Stimulated activated effector memory CD8-positive, alpha-beta T cell treated with anti-CD3 and anti-CD28 coated beads, Interleukin-12 subunit alpha, Interleukin-12 subunit beta, amount 100 ng/mL, for 72 hours (primary cell): ENCODE data around the gene ATP10D.
"Not testable (repeated sequence)": the region's sequence is repeated elsewhere in the genome, so short reads cannot be mapped to it uniquely, and the experiment has no call there.

ENCODE experiments used
- ATAC-seq: fragments of 150-1000 bp; cut with Tn5 transposase; 2 replicates; pipeline ENCODE4 v1.10.0; 2021
- DNase-seq, 2 donors: peaks; one replicate each; pipeline ENCODE4 v3.0.0; 2021 to 2022; ENCODE audit warnings: low spot score in 2 of 2
- H3K27ac Mint-ChIP-seq: one replicate; pipeline ENCODE4 v1.8.0; 2022; ENCODE audit warnings: mild to moderate bottlenecking, mixed read lengths
- H3K36me3 Mint-ChIP-seq: one replicate; pipeline ENCODE4 v1.8.0; 2022; ENCODE audit warnings: mild to moderate bottlenecking, mixed read lengths
- H3K4me1 Mint-ChIP-seq: one replicate; pipeline ENCODE4 v1.8.0; 2022; ENCODE audit warnings: mixed read lengths
- H3K4me3 Mint-ChIP-seq: one replicate; pipeline ENCODE4 v1.8.0; 2022; ENCODE audit warnings: mild to moderate bottlenecking, mixed read lengths
- H3K9me3 Mint-ChIP-seq: one replicate; pipeline ENCODE4 v1.8.0; 2022; ENCODE audit warnings: mixed read lengths

Gene ATP10D

DNA sequence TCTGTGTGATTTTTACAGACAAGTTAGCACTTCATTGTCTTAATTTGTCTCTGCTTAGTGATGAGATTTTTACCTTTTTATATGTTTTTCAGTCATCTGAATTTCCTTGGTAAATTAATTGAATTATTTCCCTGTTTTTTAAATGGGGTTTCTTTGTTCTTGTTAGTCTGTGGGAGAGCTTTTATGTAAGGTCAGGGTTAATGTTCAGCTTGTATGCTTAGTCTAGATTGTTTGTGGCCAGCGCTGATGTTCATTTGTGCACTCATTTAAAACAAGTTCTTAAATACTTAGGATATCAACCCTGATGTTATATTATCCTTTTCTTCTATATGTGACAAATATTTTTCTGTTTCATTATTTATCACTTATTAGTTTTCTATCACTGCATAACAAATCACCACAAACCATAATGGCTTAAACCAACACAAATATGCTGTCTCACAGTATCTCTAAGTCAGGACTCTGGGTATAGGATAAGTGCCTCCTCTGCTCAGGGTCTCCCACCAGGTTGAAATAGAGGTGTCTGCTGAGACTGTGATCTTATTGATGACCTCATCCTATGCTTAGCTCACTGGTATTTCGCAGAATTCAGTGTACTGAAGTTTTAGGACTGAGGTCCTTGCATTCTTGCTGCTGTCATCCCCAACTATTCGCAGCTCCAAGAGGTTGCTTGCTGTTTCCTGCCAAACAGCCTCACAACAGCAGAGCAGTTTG lies 53.2 kb downstream of the ATP10D start:
- H3K27ac Mint-ChIP-seq: no peak overlapping the region
- H3K36me3 Mint-ChIP-seq: no peaks in the 10 kb centered on the region
- H3K4me1 Mint-ChIP-seq: peaks cover 13% of the 10 kb centered on the region
- H3K4me3 Mint-ChIP-seq: no peak overlapping the region
- no peaks in the 10 kb centered on the region for H3K9me3 Mint-ChIP-seq
- ATAC-seq: no peak
- no peak for DNase-seq

DNA sequence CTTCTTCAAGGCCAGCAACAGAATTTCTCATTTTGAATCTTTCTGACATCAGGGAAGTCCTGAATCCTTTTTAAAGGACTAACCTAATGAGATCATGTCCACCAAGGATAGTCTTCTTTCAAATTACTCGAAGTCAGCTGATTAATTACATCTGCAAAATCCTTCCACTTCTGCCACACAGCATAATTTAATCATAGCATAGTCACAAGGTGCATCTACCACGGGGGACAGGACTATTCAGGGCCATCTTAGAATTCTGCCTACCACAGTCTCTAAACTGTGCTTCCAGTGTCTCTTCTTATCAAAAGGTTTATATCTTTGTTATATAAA lies 53.7 kb downstream of the ATP10D start:
- Mint-ChIP-seq H3K4me3 (no peak overlapping the region), H3K9me3 (no peaks in the 10 kb centered on the region), H3K36me3 (no peaks in the 10 kb centered on the region), H3K27ac (no peak overlapping the region), H3K4me1 (peaks cover 9% of the 10 kb centered on the region)
- no peak for ATAC-seq
- DNase-seq: no peak

DNA sequence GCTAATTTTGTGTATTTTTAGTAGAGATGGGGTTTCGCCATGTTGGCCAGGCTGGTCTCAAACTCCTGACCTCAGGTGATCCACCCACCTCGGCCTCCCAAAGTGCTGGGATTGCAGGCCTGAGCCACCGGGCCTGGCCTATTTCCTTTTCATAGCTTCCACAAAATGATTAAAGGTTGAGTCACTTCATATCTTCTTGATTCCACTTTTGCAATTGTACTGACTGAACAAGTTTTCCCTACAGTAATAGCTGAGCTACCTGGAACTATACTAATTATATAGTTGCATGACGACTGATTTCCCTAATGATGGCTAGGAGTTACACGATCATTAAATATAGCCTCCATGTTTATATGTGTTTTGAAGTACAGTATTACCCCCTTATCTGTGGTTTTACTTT lies 57.6 kb downstream of the ATP10D start:
- H3K36me3 Mint-ChIP-seq, H3K27ac Mint-ChIP-seq, H3K9me3 Mint-ChIP-seq, ATAC-seq, DNase-seq, H3K4me3 Mint-ChIP-seq, H3K4me1 Mint-ChIP-seq: not testable (repeated sequence)

DNA sequence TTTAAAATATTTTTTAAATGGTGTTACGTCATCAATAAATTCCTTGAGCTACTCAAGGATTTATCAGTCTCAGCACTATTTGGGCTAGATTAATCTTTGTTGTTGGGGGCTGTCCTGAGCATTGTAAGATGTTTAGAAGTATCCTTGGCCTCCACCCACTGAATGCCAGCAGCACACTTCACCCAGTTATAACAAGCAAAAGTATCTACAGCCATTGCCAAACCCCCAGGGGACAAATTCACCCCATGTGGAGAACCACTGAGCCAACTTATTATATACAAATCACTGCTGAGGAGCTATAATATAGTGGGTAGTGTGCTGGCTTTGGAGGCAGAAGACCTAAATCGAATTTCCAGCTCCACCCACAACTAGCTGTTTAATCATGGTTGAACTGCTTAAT lies 58.3 kb downstream of the ATP10D start:
- Mint-ChIP-seq H3K27ac (no peak overlapping the region), H3K36me3 (no peaks in the 10 kb centered on the region), H3K9me3 (no peaks in the 10 kb centered on the region), H3K4me3 (no peak overlapping the region), H3K4me1 (no peaks in the 10 kb centered on the region)
- DNase-seq (no peak), ATAC-seq (no peak)

GRCh38 chr4:47550357-47550756 lies 65.3 kb downstream of the ATP10D start:
- H3K36me3 Mint-ChIP-seq, DNase-seq, H3K9me3 Mint-ChIP-seq, H3K27ac Mint-ChIP-seq, H3K4me3 Mint-ChIP-seq, ATAC-seq, H3K4me1 Mint-ChIP-seq: not testable (repeated sequence)

GRCh38 chr4:47550899-47551548 lies 65.9 kb downstream of the ATP10D start:
- Mint-ChIP-seq H3K4me3 (no peak overlapping the region), H3K4me1 (no peaks in the 10 kb centered on the region), H3K36me3 (no peaks in the 10 kb centered on the region), H3K9me3 (peaks cover 5% of the 10 kb centered on the region), H3K27ac (no peak overlapping the region)
- no peak for DNase-seq
- ATAC-seq: no peak

DNA sequence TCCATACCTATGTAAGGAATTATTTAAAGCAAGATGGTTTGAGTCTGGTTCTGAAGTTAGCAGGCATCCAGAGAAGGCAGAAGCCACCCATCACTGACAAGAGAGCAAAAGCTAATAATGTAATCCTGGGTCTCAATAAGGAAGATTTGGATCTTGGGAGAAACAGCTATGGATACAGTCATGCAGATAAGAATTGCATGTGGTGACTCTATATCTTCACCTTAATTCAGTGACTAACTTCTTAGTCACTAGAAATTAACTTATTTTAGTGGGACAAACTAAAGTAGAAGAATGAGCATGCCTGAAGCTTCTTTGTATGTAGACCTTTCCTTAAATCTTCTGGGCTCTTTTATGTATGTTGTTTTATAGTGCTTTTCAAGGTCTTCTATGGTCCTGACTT lies 66.6 kb downstream of the ATP10D start:
- H3K27ac Mint-ChIP-seq: no peak overlapping the region
- no peak for DNase-seq
- no peak for ATAC-seq
- no peak overlapping the region for H3K4me3 Mint-ChIP-seq
- H3K4me1 Mint-ChIP-seq: no peaks in the 10 kb centered on the region
- no peaks in the 10 kb centered on the region for H3K36me3 Mint-ChIP-seq
- peaks cover 5% of the 10 kb centered on the region for H3K9me3 Mint-ChIP-seq

DNA sequence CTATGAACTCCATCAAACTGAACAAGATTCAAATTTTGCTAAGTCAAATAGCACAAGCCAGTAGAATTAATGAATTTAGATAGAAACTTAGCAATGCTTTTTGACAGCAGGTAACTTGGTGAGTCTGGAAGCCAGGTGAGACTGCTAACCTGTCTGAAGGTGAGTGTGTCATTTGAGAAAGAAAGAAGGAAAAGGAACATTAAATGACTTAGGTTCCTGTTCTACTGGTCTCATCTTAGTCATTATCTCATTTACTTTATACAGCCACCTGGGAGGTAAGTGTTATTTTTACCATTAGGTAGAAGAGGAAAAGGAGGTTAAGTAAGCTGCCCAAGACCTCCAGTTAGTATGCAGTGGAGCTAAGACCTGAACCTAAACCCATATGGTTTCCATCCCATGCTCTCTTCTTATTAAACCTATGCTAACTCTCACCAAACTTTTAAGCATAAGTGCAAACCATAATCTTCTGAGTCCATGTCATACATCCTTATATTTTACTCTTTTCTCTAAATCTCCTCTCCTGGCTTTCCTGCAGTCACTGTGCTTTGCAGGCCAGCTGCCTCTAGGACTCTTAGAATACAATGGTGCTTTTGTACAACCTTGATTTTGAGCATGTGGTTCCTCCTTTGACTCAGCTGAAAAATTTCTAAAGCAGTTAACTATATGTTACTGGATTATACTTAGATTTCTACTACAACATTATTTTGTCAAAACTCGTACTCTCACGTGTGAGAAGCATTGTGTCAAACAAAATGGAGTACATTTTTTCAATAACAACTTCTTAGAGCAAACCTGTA lies 68.5 kb downstream of the ATP10D start:
- H3K4me1 Mint-ChIP-seq: no peaks in the 10 kb centered on the region
- H3K4me3 Mint-ChIP-seq: no peak overlapping the region
- no peaks in the 10 kb centered on the region for H3K36me3 Mint-ChIP-seq
- peaks cover 5% of the 10 kb centered on the region for H3K9me3 Mint-ChIP-seq
- no peak for ATAC-seq
- no peak overlapping the region for H3K27ac Mint-ChIP-seq
- DNase-seq: no peak

DNA sequence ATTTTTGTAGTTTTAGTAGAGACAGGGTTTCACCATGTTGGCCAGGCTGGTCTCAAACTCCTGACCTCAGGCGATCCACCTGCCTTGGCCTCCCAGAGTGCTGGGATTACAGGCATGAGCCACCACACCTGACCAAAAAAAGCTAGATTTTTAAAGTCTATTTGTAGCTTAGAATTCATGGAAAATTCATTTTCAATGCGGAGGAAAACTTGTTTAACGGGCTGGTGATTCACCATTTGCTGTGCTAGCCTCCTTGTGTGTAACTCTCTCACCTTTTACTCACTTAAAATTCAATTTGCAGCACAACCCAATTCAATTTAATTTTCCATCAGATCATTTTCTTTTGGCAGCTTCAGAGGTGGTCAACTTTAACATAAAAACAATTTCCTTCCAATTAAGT lies 70.8 kb downstream of the ATP10D start:
- not testable (repeated sequence) for H3K9me3 Mint-ChIP-seq, H3K27ac Mint-ChIP-seq, DNase-seq, ATAC-seq, H3K4me1 Mint-ChIP-seq, H3K4me3 Mint-ChIP-seq, H3K36me3 Mint-ChIP-seq

GRCh38 chr4:47557255-47557654 lies 72.2 kb downstream of the ATP10D start:
- Mint-ChIP-seq H3K4me3 (no peak overlapping the region), H3K36me3 (no peaks in the 10 kb centered on the region), H3K27ac (no peak overlapping the region), H3K4me1 (no peaks in the 10 kb centered on the region), H3K9me3 (no peaks in the 10 kb centered on the region)
- DNase-seq: no peak
- ATAC-seq: no peak

GRCh38 chr4:47560682-47561081 lies 75.6 kb downstream of the ATP10D start:
- Mint-ChIP-seq H3K4me3 (no peak overlapping the region), H3K9me3 (no peaks in the 10 kb centered on the region), H3K36me3 (no peaks in the 10 kb centered on the region), H3K4me1 (no peaks in the 10 kb centered on the region), H3K27ac (no peak overlapping the region)
- no peak for ATAC-seq
- no peak for DNase-seq

- DNase-seq: no peak
- Mint-ChIP-seq H3K4me3 (no peak overlapping the region), H3K27ac (no peak overlapping the region), H3K36me3 (no peaks in the 10 kb centered on the region), H3K9me3 (no peaks in the 10 kb centered on the region), H3K4me1 (no peaks in the 10 kb centered on the region)
- ATAC-seq: no peak
Measured at GRCh38 chr4:47561331-47561730, 76.3 kb downstream of the ATP10D start.

DNA sequence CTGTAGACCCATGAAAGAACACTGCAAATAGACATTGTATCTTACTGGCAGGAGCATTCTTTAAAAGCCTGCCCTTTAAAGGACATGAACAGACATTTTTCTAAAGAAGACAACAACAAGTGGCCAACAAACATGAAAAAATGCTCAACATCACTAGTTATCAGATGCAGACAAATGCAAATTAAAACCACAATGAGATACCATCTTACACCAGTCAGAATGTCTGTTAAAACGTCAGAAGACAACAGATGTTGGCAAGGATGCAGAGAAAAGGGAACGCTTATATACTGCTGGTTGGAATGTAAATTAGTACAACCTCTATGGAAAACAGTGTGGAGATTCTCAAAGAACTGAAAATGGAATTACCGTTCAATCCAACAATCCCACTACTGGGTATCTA lies 77.2 kb downstream of the ATP10D start:
- H3K4me3 Mint-ChIP-seq: no peak overlapping the region
- no peak overlapping the region for H3K27ac Mint-ChIP-seq
- no peaks in the 10 kb centered on the region for H3K4me1 Mint-ChIP-seq
- no peak for DNase-seq
- no peak for ATAC-seq
- no peaks in the 10 kb centered on the region for H3K36me3 Mint-ChIP-seq
- no peaks in the 10 kb centered on the region for H3K9me3 Mint-ChIP-seq

- H3K9me3 Mint-ChIP-seq: no peaks in the 10 kb centered on the region
- peaks cover 3% of the 10 kb centered on the region for H3K36me3 Mint-ChIP-seq
- H3K4me3 Mint-ChIP-seq: no peak overlapping the region
- H3K27ac Mint-ChIP-seq: no peak overlapping the region
- H3K4me1 Mint-ChIP-seq: no peaks in the 10 kb centered on the region
- ATAC-seq: no peak
- DNase-seq: no peak
Measured at GRCh38 chr4:47566566-47566965, 81.5 kb downstream of the ATP10D start.

- no peak for DNase-seq
- H3K4me1 Mint-ChIP-seq: no peaks in the 10 kb centered on the region
- peaks cover 6% of the 10 kb centered on the region for H3K36me3 Mint-ChIP-seq
- no peak for ATAC-seq
- H3K27ac Mint-ChIP-seq: no peak overlapping the region
- H3K9me3 Mint-ChIP-seq: no peaks in the 10 kb centered on the region
- H3K4me3 Mint-ChIP-seq: no peak overlapping the region
Measured at GRCh38 chr4:47566969-47567368, 81.9 kb downstream of the ATP10D start.

DNA sequence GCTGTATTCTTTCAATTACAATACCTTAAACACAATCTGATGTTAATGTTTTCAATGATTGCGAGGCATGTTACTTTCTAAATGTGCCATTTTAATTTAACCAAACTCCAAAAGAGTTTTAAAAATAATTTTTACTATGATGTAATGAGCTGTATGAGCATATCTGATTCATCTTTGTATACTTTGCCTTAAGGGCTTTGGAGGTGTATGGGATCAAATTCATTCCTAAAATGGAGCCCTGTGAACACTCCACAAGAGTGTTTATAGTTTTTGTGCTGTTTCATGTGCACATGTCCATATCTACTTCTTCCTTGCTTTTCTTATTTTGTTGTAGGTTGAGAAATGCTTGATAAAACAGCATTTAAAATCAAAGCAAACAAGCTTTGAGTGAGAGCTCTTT lies 82.4 kb downstream of the ATP10D start:
- no peak for ATAC-seq
- no peak for DNase-seq
- Mint-ChIP-seq H3K27ac (no peak overlapping the region), H3K36me3 (peaks cover 6% of the 10 kb centered on the region), H3K9me3 (no peaks in the 10 kb centered on the region), H3K4me1 (no peaks in the 10 kb centered on the region), H3K4me3 (no peak overlapping the region)
